Fibroblast of peridontal ligament (primary cell): ENCODE results near the gene EPO.
A peak's percentile ranks its signal among the peaks of the same experiment; 100 is the strongest.
"Not testable (repeated sequence)": the region's sequence is repeated elsewhere in the genome, so short reads cannot be mapped to it uniquely, and the experiment has no call there.

ENCODE experiments used
- DNase-seq: peaks from one replicate; pipeline ENCODE4 v3.0.0-alpha.2; 2010; ENCODE audit errors: extremely low read depth

EPO gene

DNA sequence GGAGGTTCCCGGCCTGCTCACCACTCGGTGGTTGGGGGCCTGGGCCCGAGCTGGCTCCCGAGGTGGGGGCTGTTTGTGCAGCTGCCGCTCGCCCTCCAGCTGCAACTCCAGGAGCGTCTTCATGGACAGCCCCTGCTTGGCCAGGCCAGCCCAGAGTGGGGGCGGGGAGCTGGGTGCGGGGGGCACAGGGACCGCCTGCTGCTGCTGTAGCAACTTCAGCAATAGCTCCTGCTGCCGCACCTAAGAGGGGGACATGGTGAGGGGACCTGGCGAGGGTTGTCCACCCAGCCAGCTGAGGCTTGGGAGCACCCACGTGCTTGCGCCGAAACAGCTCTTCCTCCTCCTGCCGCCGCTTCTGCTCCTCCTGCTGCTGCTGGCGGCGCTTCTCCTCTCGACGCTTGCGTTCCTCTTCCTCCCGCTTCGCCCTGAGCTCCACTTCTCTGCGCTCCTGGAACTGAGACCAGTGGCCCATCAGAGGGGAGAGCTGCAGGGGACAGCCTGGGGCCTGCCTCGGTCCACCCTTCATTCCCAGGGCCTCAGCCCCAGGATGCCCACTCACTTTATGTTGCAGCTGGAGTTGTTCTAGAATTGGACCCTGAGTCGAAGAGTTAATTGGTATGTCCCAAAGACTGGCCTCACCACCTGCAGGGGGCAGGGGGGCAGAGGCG lies 37.1 kb upstream of the EPO start:
- no peak for DNase-seq

DNA sequence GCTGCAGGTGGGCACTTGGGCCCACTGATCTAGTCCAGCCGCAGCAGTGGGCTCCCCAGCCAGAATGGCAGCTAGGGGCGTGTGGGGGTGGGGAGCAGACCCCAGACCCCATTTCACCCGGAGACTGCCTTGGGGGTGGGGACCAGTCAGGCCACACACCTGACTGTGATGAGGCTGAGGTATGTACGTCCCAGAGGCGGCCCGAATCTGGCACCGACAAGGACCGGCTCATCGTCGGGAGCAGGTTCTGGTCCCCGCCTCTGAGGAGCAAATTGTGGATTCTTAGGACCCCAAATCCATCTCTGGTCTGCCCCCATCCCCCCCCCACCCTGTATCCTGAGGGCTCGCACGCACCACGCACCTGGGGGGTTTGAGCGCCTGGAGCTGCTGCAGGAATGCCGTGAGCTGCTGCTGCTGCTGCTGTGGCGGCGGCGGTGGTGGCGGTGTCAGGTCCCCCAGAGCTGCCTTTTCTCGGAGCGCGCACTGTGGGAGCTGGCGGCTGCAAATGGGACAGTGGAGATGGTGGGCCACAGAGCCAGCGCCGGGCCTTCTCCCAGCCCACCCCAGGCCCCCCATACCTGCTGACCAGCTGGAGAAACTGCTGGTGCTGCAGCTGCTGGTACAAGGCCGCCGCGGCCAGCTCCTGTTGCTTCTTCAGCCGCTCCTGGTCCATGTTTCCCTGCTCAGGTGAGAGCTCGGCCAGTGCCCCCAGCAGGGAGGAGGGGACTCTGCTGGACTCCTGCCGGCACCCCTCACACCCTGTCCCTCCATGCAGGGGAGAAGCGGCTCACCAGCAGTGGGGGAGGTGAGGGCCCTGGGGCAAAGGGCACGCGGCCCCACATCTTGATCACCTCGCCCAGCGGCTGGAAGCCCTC lies 36.4 kb upstream of the EPO start:
- no peak for DNase-seq

DNA sequence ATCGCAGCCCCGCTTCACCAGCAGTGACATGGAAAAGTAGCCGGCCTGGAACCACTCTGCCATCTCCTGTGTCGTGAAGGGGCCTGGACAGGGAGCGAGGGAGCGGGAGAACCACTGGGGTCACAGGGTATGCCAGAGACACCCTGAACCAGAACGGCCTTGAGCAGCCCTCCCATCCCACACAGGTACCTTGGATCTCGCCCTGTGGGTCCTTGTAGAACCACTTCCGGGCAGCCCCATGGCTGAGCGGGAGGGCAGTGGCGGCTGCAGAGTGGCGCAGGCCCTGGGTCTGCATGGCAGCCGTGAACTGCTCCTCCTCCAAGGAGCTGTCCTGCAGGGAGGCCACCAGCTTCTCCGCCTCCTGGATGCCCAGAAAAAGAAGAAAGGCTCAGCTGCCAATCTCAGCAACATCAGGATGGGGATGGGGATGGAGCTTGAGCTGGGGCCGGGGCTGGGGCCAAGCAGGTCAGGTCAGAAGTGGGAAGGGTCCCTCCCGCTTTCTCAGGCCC lies 35.7 kb upstream of the EPO start:
- DNase-seq = no peak

DNA sequence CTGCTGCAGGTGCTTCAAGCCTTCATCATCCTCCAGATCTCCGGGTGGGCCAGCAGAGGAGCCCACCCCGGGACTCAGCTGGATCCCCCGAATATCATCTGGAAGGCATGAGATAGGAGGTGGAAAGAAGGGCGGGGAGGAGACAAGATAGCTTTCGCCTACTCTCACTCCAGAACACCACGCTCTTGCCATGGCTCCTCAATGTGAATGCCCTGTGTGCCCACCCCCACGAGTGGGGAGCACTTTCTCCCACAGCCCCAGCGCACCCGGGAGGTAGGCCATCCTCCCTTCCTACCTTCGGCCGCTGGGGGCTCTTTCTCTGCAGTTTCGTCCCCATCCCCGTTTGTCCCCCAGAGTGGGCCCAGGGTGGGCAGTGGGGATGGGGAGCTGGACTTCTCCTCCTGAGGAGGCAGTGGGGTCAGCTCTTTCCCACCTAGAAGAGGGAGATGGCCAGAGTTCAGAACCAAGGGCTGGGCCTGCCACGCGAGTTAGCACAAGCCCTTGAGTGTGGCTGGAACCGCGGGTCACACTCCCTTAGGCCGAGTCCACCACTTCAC lies 35.1 kb upstream of the EPO start:
- no peak for DNase-seq

DNA sequence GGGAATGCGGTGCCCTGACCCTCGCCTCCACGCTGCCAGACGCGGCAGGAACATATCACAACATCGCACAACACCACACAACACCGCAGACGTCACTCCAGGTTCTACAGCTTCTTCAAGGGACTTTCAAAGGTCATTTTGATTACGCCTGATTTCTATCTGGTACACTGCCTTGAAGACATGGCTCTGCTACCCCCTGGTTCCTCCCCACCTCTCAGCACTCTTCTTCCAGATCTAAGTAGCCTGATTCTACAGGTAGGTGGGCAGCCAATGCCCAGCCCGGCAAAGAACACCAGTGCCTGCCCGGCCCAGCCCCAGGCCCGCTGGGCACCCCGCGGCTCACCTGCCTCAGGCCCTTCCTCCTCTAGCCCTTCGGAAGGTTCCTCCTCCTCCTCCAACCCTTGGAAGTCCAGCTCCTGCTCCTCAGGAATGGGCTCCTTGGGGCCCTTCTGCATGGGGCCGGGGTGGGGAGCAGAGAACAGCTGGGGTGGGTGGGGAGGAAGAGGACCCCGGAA lies 34.6 kb upstream of the EPO start:
- no peak for DNase-seq

DNA sequence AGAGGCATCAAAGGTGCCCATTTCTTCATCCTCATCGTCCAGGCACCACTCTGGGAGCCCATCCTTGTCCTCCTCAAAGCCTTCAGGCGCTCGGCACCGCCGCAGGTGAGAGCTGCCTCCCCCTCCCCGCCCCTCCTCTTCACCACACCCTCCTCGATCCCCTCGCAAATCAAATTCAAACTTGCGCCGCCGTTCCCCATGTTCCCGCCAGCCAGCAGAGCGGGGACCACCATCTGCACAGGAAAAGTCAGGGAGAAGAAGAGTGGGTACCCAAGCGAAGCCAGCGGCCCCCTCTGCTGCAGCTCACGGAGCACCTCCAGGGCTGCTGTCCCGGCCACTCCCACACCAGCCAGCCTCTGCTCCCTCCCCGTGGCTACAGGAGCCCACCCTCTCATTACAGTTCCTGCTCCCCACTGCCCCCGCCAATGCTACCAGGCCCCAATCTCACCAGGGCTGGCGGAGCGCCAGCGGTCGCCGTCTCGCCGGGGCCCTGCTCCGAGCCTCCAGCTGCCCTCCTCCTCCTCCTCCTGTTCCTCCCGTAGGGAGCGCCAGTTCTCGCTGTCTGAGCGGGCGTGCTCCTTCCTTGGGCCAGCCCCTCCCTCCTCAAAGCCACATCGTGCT lies 34.0 kb upstream of the EPO start:
- no peak for DNase-seq

DNA sequence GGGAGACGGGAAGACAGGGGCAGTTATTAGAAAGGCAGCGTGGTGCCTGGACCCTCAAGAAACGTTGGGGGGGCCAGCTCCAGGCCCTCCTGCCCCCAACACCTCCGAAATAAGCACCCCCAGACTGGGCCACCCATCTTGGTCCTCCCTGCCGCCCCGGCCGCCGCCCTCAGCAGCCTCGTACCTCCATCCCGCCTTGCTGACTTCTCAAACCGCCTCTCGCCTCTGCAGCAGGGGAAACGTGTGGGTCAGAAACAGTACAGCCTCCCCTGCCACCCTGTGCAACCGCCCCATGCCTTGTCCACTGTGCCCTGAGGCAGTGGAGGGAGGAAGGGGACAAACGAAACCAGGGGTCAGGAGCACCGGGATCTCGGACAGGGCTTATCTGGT lies 33.5 kb upstream of the EPO start:
- no peak for DNase-seq

DNA sequence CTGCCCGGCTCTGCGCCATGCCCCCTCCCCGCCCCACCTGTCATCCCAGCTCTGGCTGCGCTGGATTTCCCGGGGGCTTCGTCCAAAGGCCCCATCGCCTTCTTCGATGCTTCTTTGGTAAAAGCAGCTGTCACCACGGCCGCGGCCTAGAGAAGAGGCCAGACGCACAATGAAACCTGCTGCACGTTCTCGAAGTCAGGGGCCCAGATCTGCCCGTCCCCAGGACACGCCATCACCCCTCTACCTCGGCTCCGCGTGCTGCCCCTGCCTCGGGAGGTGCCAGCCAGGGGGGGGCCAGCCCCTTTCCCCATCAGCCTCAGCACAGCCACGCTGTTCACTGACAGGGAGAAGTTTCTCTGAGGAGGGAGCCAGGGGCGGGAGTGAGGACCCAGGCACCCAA lies 33.0 kb upstream of the EPO start:
- no peak for DNase-seq

DNA sequence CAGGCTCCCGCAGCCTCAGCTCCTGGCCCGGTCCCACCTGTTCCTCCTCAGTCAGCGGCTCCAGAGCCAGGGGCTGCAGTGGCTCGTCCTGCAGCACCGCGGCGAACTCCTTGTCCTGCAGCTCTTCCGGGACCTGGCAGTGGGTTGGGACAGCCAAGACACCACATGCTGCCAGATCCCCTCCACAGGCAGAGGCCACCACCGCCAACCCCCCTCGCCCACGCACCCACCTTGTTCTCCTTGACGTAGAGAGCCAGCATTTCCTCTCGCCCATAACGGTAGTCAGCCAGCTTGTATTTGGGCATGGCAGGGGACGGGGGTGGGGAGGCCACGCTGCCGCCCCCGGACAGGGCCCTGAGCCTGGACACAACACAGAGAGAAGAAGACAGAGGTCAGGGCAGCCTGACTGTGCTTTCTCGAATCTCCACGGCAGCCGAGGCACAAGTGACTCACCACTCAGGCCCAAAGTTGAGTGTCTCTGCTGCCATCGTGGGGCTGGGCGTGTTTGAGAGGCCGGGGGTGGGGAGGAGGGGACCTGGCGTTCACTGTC lies 32.4 kb upstream of the EPO start:
- DNase-seq = no peak

DNA sequence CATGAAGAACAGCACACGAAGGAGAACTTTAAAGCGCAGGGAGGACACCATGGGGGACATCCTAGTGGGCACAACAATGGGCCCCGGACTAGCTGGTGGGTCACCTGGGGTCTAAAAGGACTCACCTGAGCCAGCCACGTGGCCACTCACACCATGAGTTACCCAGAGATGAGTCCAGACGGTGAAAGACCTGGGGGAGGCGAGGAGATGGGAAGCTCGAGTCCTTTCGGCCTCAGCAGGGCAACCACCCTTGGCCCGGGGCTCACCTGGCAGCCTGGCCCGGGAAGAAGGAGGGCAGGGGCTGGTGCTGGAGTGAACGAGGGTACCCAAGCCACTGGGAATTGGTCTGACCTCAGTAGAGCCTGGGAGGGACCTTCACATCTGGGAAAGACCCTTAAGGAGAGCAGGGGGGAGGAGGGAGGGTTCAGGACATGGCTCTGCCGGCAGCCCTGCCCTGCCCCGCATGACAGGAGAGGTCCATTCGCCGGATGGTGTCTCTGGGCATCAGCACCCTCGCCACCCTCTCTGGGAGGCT lies 31.9 kb upstream of the EPO start:
- no peak for DNase-seq

DNA sequence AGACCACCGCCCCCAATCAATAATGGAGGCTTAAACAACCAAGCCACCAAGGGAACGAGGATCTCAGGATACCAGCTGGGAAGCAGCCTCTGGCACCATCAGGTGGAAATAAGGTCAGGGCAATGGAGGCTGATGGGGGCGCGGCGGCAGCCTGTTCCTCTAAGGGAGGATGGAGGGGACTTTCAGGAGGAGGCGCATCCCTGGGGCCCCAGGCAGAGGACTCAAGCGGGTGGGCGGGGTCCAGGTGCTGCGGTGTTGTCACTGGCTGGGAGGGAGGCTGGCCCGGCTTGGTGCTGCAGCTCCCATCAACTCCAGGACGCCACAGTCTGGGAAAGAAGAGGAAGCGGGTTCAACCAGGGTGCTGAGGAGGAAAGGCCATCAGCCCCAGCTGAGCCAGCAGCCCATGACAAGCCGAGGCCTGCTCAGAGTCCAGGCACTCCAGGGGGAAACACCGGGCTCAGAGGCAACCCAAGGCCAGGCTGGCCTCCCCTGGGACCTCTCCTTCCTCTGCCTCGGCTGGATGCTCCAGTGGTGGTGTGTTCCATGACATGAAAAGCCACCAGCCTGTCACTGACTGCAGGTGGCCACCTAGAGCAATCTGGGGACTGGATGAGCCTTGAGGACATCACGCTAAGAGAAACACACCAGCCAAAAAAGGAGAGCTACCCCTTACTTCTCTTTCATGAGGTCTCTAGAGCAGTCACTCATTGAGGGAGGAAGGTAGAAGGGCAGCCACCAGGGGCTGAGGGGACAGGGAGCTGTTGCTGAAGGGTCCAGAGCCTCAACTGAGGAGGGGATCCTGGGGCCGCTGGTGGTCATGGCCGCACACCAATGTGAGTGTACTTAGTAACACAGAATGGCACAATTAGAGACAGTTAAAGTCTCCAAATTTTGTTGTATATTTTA lies 30.8 kb upstream of the EPO start:
- no peak for DNase-seq

DNA sequence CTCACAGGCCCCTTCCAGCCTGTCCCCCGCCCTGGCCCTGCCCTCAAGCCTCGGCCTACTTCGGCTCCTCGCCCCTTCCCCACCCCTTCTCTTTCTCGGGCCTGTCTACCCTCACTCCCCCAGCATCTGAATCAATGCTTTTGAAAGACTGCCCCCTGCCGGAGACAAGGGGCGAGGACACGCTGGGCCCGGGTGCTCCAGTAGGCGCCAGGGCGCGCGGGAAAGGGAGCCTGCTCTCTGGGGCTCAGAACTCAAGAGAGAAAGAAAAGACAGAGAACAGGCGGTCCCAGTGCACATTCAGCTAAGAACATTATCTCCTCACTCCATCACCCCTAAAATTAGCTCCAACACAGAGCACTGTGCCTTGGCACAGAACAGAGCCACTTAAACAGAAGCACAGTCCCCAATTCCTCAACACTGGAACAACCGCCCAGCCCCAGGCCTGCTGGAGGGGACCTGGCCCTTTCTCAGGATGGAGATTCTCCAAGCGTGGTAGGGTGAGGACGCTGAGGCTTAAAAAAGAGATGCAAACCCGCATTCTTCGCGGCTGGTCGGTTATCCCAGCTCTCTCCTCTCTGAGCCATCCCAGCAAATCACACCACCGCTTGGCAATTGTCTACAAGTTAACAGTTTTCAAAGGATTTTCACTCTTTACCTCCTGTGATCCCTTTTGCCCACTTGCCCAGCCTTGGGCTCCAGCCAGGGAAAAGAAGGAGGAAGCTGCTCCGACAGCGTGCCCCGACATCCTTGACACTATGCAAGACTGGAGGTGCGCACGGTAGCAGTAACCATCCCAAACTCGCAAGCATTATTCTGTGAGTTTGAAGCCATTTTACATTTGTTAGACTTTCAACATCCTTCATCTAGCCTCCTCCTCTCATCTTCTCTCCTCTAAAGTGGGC lies 28.3 kb upstream of the EPO start:
- DNase-seq = peak; percentile 67

DNA sequence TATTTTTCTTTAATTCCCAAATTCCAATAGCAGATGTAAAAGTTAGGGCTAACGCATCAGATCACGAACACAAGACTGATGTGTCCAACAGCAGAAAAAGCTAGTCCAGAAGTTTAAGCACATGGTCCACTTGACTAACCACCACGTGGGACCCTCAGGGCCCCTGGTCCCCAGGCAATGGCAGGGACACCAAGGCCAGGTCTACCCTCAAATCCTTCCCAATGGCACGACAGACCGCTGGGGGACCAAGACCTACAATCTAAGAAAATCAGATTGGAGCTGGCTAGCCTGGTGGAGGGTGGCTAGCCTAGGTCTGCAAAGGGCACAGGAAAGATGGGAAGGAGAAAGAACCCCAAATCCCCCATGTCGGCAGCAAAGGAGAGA lies 27.7 kb upstream of the EPO start:
- DNase-seq = no peak

DNA sequence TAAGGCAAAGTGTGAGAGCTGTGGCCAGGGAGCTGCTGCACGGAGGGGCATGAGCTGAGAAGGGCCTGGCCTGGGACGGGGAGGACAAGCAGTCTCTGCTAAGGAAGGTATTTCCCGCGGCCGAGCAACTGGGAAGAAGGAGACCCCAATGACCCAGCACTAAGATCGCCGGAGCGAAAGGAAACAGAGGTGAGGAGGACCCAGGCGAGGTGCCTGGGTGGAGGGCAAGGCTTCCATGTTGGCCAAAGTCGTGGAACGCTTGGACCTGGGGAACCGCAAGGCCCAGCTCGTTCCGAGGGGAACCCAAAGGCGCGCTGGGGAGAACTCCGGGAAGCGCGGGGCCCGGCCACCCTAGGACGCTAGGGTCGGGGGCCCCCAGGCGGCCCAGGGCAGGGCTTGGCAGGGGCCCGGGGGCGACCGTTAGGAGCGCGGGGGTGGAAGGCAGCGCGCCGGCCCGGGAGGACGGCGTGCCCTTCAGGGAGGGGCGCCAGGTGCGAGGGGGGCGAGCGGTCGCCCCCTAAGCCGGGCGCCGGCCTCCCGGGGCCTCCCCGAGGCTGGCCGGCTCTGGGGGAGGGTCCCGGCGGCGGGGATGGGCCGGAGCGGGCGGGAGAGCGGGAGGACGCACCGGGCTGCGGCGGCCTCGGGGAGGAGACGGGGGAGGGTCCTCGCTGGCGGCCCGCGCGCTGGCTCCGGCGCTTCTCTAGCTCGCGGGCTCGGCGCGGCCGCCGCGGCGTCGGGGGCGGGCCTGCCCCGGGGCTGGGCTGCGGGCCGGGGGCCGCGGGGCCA lies 26.8 kb upstream of the EPO start:
- no peak for DNase-seq

DNA sequence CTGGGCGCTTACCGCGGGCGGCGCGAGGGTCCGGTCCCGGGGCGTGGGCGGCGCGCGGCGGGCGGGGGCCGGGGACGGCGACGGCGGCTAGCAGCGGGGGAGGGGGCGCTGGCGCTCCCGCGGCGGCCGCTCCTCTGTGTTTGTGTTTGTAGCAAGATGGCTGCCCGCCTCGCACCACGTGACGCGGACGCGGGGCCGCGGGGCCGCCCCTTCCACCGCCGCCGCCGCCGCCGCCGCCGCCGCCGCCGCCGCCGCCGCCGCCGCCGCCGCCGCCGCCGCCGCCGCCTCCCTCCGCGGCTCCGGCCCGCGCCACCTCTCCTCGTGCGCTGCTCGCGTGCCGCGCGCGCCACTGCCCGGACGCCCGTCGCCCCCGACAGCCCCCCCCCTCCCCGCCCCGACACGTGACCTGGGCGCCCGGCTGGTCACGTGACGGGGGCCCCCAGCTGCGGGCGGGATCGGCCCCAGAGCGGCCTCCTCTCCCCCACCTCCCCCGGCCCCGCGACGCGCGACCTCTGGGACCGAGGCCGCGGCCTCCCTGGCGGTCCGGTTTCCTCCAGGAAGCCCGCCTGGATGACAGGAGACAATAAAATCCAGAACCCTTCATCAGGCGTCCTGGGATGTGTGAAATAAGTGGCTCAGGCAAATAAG lies 26.0 kb upstream of the EPO start, which contains the start of gene GIGYF1:
Gene GIGYF1, minus strand, starts transcription at position 153 of the 648 bp plus-strand sequence. CDS start 6,012 bp downstream, outside the sequence.
- DNase-seq = peak; percentile 48

DNA sequence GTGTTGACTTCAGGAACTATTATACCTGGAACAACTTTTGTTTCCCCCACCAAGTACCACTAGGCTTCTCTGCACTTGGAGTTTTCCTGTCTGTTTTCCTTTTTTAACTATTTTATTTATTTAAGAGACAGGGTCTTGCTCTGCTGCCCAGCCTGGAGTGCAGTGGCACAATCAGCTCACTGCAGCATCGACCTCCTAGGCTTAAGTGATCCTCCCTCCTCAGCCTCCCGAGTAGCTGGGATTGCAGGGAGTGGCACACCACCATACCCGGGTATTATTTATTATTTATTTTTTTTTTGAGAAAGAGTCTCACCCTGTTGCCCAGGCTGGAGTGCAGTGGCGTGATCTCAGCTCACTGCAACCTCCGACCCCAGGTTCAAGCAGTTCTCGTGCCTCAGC lies 24.1 kb upstream of the EPO start:
- DNase-seq = no peak

DNA sequence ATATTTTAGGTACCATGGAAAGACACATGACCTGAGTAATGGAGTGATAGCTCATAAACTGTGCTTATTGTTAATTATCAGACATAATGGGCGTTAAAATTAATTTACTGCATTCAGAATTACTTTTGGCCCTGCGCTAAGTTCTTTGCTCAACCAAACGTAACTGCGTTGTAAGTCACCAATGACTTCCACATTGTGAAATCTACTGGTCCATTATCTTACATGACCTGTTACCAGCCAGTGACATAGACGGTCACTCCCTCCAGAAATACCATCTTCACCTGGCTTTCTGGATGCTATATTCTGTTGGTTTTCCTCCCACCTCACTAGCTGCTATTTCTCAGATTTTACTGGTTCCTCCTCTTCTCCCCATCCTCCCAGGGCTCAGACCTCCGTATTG lies 21.2 kb upstream of the EPO start:
- DNase-seq = no peak

DNA sequence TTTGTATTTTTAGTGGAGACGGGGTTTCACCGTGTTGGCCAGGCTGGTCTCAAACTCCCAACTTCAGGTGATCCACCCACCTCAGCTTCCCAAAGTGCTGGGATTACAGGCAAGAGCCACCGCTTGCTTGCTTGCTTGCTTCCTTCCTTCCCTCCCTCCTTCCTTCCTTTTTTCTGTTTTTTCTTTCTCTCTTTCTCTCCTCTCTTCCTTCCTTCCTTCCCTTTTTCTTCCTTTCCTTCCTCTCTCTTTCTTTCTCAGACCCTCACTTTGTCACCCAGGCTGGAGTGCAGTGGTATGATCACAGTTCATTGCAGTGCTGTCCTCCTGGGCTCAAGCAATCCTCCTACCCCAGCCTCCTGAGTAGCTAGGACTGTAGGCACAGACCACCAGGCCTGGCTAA lies 19.2 kb upstream of the EPO start:
- not testable (repeated sequence) for DNase-seq
